GM10266 (cell line): ENCODE data around the gene POMGNT2.

Source experiments
- DNase-seq: peaks from one replicate; pipeline ENCODE4 v3.0.0; 2012; ENCODE audit errors: extremely low spot score
- TF ChIP-seq, protein P1 (sequence below): IDR thresholded peaks from 2 replicates; pipeline ENCODE4 v1.5.1; 2012; ENCODE audit warnings: mild to moderate bottlenecking, low read depth; ENCODE audit not compliant: control insufficient read depth, insufficient read depth; ENCODE audit errors: missing control alignments

The POMGNT2 gene

DNA sequence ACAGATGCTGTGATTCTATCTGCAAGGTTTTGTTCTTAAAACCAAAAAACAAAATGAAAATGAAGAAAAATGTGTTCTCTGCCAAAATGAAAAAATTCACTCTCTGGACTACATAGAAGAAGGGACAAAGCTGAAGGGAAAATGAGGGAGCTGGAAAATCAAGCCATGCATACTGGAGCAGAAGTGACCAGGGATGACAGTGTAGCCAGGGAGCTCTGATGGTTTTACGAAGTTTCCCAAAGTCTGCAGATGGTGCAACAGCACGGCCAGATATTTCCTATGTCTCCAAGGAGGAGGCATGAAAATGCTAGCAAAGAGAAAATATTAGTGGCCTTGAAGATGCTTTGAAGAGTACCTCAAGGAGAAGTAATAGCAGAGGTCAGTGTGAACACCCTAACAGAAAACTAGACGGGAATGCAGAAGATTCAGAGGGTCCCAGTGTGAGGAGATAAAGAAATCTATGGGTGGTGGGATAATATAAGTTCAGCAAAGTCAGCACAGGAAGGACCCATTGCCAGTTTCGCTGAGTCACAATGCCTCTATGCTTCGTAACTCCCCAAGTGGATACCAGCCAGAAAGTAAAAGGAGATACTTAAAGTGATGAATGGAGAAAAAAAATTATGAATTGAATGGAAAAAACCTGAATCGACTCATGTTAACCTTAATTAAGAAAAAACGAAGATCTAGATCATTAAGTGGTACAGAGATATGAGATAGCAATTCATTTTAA, 39.0 kb upstream of the POMGNT2 start:
- TF ChIP-seq, protein P1, sequence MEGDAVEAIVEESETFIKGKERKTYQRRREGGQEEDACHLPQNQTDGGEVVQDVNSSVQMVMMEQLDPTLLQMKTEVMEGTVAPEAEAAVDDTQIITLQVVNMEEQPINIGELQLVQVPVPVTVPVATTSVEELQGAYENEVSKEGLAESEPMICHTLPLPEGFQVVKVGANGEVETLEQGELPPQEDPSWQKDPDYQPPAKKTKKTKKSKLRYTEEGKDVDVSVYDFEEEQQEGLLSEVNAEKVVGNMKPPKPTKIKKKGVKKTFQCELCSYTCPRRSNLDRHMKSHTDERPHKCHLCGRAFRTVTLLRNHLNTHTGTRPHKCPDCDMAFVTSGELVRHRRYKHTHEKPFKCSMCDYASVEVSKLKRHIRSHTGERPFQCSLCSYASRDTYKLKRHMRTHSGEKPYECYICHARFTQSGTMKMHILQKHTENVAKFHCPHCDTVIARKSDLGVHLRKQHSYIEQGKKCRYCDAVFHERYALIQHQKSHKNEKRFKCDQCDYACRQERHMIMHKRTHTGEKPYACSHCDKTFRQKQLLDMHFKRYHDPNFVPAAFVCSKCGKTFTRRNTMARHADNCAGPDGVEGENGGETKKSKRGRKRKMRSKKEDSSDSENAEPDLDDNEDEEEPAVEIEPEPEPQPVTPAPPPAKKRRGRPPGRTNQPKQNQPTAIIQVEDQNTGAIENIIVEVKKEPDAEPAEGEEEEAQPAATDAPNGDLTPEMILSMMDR, result no peak
- DNase-seq, result no peak

DNA sequence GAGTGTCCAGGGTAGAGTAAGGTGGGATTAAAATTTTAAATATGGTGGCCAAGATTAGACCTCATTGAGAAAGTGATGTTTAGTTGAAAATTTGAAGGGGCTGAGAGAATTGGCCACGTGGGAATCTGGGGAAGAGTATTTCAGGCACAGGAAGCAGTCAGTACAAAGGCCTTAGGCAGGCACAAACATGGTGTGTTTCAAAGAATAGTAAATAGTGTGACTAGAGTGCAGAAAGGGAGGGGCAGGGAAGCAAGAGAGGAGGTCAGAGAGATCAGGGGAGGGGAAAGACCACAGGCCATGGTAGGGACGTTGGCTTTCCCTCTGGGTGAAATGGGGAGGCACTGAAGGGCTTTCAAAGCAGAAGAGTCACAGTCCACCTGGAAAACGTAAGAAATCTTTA, 36.6 kb upstream of the POMGNT2 start:
- no peak for DNase-seq
- TF ChIP-seq, protein P1, result no peak

DNA sequence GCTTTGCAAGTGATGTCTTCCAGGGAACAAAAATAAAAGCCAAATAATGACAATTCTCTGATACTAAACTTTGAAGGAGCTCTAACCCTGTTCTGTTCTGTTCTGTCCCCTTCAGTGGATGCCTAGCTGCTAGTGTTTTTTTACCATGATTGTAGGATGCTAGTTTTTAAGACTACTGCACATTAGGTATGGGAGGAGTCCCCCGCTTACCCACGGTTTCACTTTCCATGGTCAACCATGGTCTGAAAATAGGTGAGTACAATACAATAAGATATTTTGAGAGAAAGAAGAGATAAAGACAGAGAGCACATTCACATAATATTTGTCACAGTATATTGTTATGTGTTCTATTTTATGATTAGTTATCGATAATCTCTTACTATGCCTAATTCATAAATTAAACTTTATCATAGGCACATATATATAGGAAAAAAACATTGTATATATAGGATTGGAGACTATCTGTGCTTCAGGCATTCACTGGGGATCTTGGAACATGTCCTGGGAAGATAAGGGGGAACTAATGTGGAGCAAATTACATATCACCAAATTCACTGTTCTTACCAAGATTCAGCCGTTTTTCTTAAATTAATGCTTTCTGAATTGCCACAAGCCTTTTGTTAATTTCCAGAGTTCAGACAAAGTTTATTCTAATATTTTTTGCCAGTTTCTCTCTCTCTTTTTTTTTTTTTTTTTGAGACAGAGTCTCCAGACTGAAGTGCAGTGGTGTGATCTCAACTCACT, 32.8 kb upstream of the POMGNT2 start:
- TF ChIP-seq, protein P1, result no peak
- no peak for DNase-seq

DNA sequence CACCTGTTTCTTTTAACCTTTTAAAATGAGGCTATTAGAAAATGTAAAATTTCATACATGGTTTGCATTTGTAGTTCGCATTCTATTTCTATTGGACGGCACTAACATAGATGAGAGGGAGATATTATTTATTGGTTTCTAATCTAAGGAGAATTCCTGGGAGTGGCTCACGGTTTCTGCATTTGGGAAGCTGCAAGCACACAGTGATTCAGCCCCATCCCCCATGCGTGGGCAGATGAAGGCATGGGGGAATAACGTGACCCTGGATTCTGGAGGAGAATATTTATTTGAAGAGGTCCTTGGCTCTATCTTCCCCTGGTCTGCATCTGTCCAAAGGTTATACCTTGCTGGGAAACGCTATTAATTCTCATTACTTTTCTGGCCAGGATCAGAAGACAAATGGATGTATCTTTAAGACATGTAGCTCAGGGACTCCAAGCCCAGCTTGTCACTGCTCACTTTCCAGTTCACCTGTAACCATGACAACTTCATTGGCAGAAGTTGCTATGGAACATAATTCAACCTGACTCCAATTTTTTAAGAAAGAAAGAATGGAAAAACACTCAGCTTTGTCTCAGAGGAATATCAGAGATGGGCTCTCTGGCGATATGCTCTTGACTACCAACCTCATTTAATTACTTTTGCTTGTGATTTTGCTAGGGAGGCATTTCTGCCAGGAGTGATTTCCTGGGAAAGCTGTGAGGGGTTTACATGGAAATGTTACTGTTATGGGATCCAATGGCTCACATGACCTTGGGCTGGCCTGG, 27.2 kb upstream of the POMGNT2 start:
- DNase-seq, result no peak
- TF ChIP-seq, protein P1, result no peak

DNA sequence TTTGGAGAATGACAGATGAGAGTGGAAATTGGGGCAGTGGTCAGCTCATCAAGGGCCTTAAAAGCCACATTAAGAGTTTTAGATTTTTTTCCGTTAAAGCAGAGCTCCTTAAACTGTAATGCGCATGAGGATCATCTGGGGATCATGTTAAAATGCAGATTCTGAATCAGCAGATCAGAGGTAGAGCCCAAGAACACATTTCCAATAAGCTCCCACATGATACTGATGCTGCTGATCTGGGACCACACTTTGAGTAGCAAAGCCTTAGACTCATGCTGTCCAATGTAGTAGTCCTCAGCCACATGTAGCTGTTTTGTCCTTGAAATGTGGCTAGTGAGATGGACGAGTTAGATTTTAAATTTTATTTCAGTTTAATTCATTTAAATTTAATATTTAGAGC, 26.3 kb upstream of the POMGNT2 start:
- TF ChIP-seq, protein P1, result no peak

DNA sequence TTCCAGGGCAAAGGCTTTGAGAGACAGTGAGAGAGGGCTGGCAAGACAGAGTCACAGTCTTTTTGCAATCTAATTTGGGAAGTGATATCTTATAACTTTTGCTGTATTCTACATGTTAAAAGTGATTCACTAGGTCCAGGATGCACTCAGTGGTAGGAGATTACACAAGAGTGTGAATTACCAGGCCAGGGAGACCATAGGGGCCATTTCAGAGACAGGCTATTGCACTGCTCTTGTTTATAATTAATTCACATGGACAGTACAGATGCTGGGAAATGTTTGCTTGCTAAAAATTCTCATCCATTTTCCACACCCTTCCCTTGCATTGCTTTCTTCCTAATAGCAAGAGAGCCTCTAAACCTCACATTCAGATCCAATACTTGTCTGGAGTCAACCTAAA, 22.6 kb upstream of the POMGNT2 start:
- DNase-seq, result no peak
- TF ChIP-seq, protein P1, result no peak

More for the DNA sequence above, 26.3 kb upstream of the POMGNT2 start:
- DNase-seq, result no peak

DNA sequence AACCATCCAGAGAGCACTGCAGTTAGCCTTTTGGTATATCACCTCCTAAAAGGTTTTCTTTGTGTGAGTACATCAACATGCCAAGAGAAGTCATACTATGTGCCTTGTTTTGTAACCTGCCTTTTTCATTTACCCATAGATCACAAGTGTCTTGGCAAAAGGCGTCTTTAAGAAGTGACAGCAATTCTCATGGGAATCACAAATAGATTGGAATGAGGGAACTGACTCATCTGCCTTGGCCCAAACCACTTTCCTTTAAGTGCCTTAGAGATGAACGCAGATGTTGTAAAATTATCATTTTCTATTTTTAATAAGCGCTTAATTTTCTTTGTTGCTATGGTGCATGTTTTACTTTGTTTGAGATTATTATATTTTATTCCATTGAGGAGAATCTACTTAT, 20.7 kb upstream of the POMGNT2 start:
- no peak for DNase-seq
- TF ChIP-seq, protein P1, result no peak
